ENCODE results near the gene PRDM16.

GRCh38 chr1:3029481-3029961 lies 39.5 kb upstream of the PRDM16 start:
- TF ChIP-seq NFE2L2 (conservative IDR thresholded peaks at IDR 0.05; ENCODE audit: low read length) (no peak), HDAC2 (IDR thresholded peaks at IDR 0.05) (no peak), ZFP36 (IDR thresholded peaks at IDR 0.05; ENCODE audit: borderline replicate concordance, partially characterized antibody) (no peak)

Data from A549 (cell line).